Measurements from ENCODE around the gene SAMD1. TPM values are rescaled to one million over a fixed set of nuclear protein-coding genes. Genes with fewer than 3 reads are reported as not detected.

Gene SAMD1
- polyA plus RNA-seq, 2 of the 4 experiments (the other 2 are of a cell fraction): 8.4 to 28.9 TPM

- H3K9me3 ChIP-seq: no peaks in the 10 kb centered on the region
- no peak for FAIRE-seq
- H3K4me1 ChIP-seq: peaks cover 10% of the 10 kb centered on the region
- 81% methylated on average over 3 of the region's 3 CpGs for WGBS (ENCODE audit: missing lambda C conversion rate)
- no peak overlapping the region for H3K27ac ChIP-seq
- DNase-seq (ENCODE audit: low read depth in 1 of 2, low spot score in 1 of 2): no peak
- no peak overlapping the region for H3K4me2 ChIP-seq
- CTCF ChIA-PET: interaction anchor here (1.5 to 8.8 kb wide), 3 partner anchors 10 to 16 kb away, joined by 5 to 93 read pairs (median 5); partner anchors contain the start of gene MISP3
- TF ChIP-seq MAX (IDR thresholded peaks at IDR 0.05): no peak
- TF ChIP-seq CHD4 (IDR thresholded peaks at IDR 0.05; ENCODE audit: borderline replicate concordance): no peak
- no peak for TF ChIP-seq ESRRA (IDR thresholded peaks at IDR 0.05; ENCODE audit: borderline replicate concordance, low read length)
- no peak for TF ChIP-seq E2F6 (IDR thresholded peaks at IDR 0.05; ENCODE audit: borderline replicate concordance, low read depth)
- no peak for TF ChIP-seq RCOR1 (IDR thresholded peaks at IDR 0.05; ENCODE audit: low read depth, low read length)
- ATAC-seq: no peak
- no peak overlapping the region for H3K4me3 ChIP-seq
- POLR2A ChIA-PET: no interaction called here
Measured at GRCh38 chr19:14055396-14055795, 35.2 kb downstream of the SAMD1 start.

GRCh38 chr19:14054721-14055120 lies 35.8 kb downstream of the SAMD1 start:
- DNase-seq (ENCODE audit: low read depth in 1 of 2, low spot score in 1 of 2) (no peak), ATAC-seq (no peak), FAIRE-seq (no peak)
- peaks cover 10% of the 10 kb centered on the region for H3K4me1 ChIP-seq
- CTCF ChIA-PET: interaction anchor here (1.1 to 1.4 kb wide), 3 partner anchors 12 to 102 kb away, joined by 3 to 6 read pairs (median 4); partner anchors contain the start of gene ASF1B
- H3K4me2 ChIP-seq: no peak overlapping the region
- H3K27ac ChIP-seq: no peak overlapping the region
- 43% methylated on average over 5 of the region's 11 CpGs for WGBS (ENCODE audit: missing lambda C conversion rate)
- no peak for TF ChIP-seq HMGXB4 (CRISPR knock-in tag; IDR thresholded peaks at IDR 0.05; ENCODE audit: borderline replicate concordance)
- TF ChIP-seq MAX (IDR thresholded peaks at IDR 0.05): no peak
- TF ChIP-seq MYC (IDR thresholded peaks at IDR 0.05; ENCODE audit: borderline replicate concordance, low read length): no peak
- no peak for TF ChIP-seq EHF (CRISPR knock-in tag; IDR thresholded peaks at IDR 0.05)
- TF ChIP-seq CBX2 (IDR thresholded peaks at IDR 0.05; ENCODE audit: borderline replicate concordance, low read depth): no peak
- no peak overlapping the region for H3K4me3 ChIP-seq
- H3K9me3 ChIP-seq: no peaks in the 10 kb centered on the region
- POLR2A ChIA-PET: interaction anchor here (0.6 kb wide), 1 partner anchor 9 kb away, joined by 3 read pairs; no protein-coding TSS in a partner anchor

- CTCF ChIA-PET: interaction anchor here (1.1 to 1.4 kb wide), 3 partner anchors 11 to 101 kb away, joined by 3 to 6 read pairs (median 4); partner anchors contain the start of gene ASF1B
- peaks cover 10% of the 10 kb centered on the region for H3K4me1 ChIP-seq
- H3K4me3 ChIP-seq: no peak overlapping the region
- no peak overlapping the region for H3K4me2 ChIP-seq
- no peak overlapping the region for H3K27ac ChIP-seq
- POLR2A ChIA-PET: no interaction called here
- TF ChIP-seq ZC3H11A (IDR thresholded peaks at IDR 0.05) (no peak), E2F6 (IDR thresholded peaks at IDR 0.05; ENCODE audit: borderline replicate concordance, low read depth) (no peak), FOSL2 (IDR thresholded peaks at IDR 0.05) (no peak), FOSL2 (CRISPR knock-in tag; IDR thresholded peaks at IDR 0.05) (no peak), NFE2L2 (conservative IDR thresholded peaks at IDR 0.05; ENCODE audit: low read length) (no peak), GATA3 (IDR thresholded peaks at IDR 0.05; ENCODE audit: borderline replicate concordance) (no peak), MYC (IDR thresholded peaks at IDR 0.05; ENCODE audit: borderline replicate concordance, low read length) (no peak), CEBPB (IDR thresholded peaks at IDR 0.05) (no peak), HDAC2 (IDR thresholded peaks at IDR 0.05) (no peak), MAZ (IDR thresholded peaks at IDR 0.05; ENCODE audit: borderline replicate concordance, low read depth, low read length) (no peak), SREBF2 (IDR thresholded peaks at IDR 0.05) (no peak), EHMT2 (IDR thresholded peaks at IDR 0.05; ENCODE audit: low read depth) (no peak)
- WGBS (ENCODE audit: missing lambda C conversion rate): 92% methylated on average over 6 of the region's 6 CpGs
- no peaks in the 10 kb centered on the region for H3K9me3 ChIP-seq
- DNase-seq (ENCODE audit: low read depth in 1 of 2, low spot score in 1 of 2) (no peak), FAIRE-seq (no peak), ATAC-seq (no peak)
Measured at GRCh38 chr19:14054099-14054498, 36.5 kb downstream of the SAMD1 start.
